Prostate gland (tissue), 2 donors: ENCODE results near the gene DCK. TPM values are rescaled to one million over a fixed set of nuclear protein-coding genes. Genes with fewer than 3 reads are reported as not detected.

Source experiments
- DNase-seq: peaks from one replicate; pipeline ENCODE4 v3.0.0-alpha.2; 2019; ENCODE audit warnings: low spot score
- H3K27ac ChIP-seq, 2 donors: fragments of 200-600 bp; sonication (generic); 2 replicates each; pipeline ENCODE4 v1.5.1; 2017 to 2019
- H3K27me3 ChIP-seq: fragments of 200-600 bp; sonication (generic); replicated peaks from 2 replicates; pipeline ENCODE4 v1.5.1; 2019; ENCODE audit not compliant: insufficient read depth
- H3K36me3 ChIP-seq, 2 donors: fragments of 200-600 bp; sonication (generic); 1 replicate in 1 of 2; 2 replicates in 1 of 2; pipeline versions ENCODE4 v1.5.1 to v1.8.1; 2017 to 2019
- H3K4me1 ChIP-seq: fragments of 200-600 bp; sonication (generic); replicated peaks from 2 replicates; pipeline ENCODE4 v1.5.1; 2019
- H3K4me3 ChIP-seq, 2 donors: fragments of 200-600 bp; sonication (generic); 2 replicates each; pipeline ENCODE4 v1.5.1; 2017 to 2019
- H3K9me3 ChIP-seq: fragments of 200-600 bp; sonication (generic); 2 replicates; pipeline ENCODE4 v1.5.1; 2017
- CTCF ChIP-seq, 4 experiments: fragments of 200-600 bp in 2 of 4; fragments of 450-650 bp in 2 of 4; sonication (generic) in 2 of 4; IDR thresholded peaks; 1 replicate in 3 of 4; 2 replicates in 1 of 4; pipeline ENCODE4 v1.5.1; 2016 to 2019; ENCODE audit warnings: antibody characterized with exemption in 4 of 4, mild to moderate bottlenecking in 2 of 4, moderate library complexity in 2 of 4
- POLR2A ChIP-seq: fragments of 450-650 bp; IDR thresholded peaks from one replicate; pipeline ENCODE4 v1.6.1; 2016; ENCODE audit warnings: antibody characterized with exemption, mild to moderate bottlenecking
- POLR2AphosphoS5 ChIP-seq: sonication (generic); formaldehyde crosslinking; IDR thresholded peaks from one replicate; pipeline ENCODE4 v1.6.1; 2017; ENCODE audit warnings: antibody characterized with exemption
- WGBS: methylation state at CpG from one replicate; pipeline ENCODE4 v1.1.5; 2018; 5-methylcytosine and 5-hydroxymethylcytosine counted together
- intact Hi-C: fragments of 100-400 bp; cut with DNase I; formaldehyde crosslinking; loops from one replicate; pipeline ENCODE4 v1.14.2; 2022
- total RNA-seq, 2 donors: library from RNA; depleted of rRNA; stranded (reverse); fragments of >200 nt; gene quantifications; one replicate each; pipeline ENCODE4 v1.1.0, GENCODE V29; 2016

DCK gene
- total RNA-seq, 2 donors from 2014 or later = 14.0 to 17.0 TPM

- Histone ChIP-seq H3K27me3 (no peaks in the 10 kb centered on the region), H3K4me3 (no peak overlapping the region), H3K4me1 (no peaks in the 10 kb centered on the region), H3K36me3 (no peaks in the 10 kb centered on the region), H3K27ac (peak overlapping the region; percentile 31 to 46), H3K9me3 (no peaks in the 10 kb centered on the region)
- WGBS = 52% methylated on average over 10 of the region's 10 CpGs
- DNase-seq = peak; percentile 25
- intact Hi-C loops = no loop called here
- TF ChIP-seq POLR2AphosphoS5 (no peak), CTCF (IDR thresholded peaks at IDR 0.05) (no peak), POLR2A (no peak)
Measured at GRCh38 chr4:71074452-71075299, 81.2 kb downstream of the DCK start.

Other genes with a start within 250 kb of the DCK start
- 10 to 100 TPM; 56.6 to 58.3 TPM for gene GRSF1, start 153.8 kb upstream of the DCK start, total RNA-seq
- gene MOB1B, start 91.3 kb upstream of the DCK start, total RNA-seq = 10 to 100 TPM; 13.6 to 19.7 TPM